ENCODE measurements around the gene ABCB11.

- TF ChIP-seq, protein P1, sequence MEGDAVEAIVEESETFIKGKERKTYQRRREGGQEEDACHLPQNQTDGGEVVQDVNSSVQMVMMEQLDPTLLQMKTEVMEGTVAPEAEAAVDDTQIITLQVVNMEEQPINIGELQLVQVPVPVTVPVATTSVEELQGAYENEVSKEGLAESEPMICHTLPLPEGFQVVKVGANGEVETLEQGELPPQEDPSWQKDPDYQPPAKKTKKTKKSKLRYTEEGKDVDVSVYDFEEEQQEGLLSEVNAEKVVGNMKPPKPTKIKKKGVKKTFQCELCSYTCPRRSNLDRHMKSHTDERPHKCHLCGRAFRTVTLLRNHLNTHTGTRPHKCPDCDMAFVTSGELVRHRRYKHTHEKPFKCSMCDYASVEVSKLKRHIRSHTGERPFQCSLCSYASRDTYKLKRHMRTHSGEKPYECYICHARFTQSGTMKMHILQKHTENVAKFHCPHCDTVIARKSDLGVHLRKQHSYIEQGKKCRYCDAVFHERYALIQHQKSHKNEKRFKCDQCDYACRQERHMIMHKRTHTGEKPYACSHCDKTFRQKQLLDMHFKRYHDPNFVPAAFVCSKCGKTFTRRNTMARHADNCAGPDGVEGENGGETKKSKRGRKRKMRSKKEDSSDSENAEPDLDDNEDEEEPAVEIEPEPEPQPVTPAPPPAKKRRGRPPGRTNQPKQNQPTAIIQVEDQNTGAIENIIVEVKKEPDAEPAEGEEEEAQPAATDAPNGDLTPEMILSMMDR (IDR thresholded peaks at IDR 0.05) = no peak
- TF ChIP-seq POLR2AphosphoS5 (IDR thresholded peaks at IDR 0.05; ENCODE audit: low read depth, low read length) = no peak
- TF ChIP-seq, protein P2, sequence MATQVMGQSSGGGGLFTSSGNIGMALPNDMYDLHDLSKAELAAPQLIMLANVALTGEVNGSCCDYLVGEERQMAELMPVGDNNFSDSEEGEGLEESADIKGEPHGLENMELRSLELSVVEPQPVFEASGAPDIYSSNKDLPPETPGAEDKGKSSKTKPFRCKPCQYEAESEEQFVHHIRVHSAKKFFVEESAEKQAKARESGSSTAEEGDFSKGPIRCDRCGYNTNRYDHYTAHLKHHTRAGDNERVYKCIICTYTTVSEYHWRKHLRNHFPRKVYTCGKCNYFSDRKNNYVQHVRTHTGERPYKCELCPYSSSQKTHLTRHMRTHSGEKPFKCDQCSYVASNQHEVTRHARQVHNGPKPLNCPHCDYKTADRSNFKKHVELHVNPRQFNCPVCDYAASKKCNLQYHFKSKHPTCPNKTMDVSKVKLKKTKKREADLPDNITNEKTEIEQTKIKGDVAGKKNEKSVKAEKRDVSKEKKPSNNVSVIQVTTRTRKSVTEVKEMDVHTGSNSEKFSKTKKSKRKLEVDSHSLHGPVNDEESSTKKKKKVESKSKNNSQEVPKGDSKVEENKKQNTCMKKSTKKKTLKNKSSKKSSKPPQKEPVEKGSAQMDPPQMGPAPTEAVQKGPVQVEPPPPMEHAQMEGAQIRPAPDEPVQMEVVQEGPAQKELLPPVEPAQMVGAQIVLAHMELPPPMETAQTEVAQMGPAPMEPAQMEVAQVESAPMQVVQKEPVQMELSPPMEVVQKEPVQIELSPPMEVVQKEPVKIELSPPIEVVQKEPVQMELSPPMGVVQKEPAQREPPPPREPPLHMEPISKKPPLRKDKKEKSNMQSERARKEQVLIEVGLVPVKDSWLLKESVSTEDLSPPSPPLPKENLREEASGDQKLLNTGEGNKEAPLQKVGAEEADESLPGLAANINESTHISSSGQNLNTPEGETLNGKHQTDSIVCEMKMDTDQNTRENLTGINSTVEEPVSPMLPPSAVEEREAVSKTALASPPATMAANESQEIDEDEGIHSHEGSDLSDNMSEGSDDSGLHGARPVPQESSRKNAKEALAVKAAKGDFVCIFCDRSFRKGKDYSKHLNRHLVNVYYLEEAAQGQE (IDR thresholded peaks at IDR 0.05; ENCODE audit: insufficient read depth in 1 of 2, low read depth in 2 of 2, low read length in 1 of 2) = no peak
- no peak for TF ChIP-seq TCF7L2 (IDR thresholded peaks at IDR 0.05; ENCODE audit: low read depth, low read length)
Observed at GRCh38 chr2:169035887-169036286, 4.8 kb upstream of the ABCB11 start.
